Activated naive CD8-positive, alpha-beta T cell treated with anti-CD3 and anti-CD28 coated beads, Interleukin-2, amount 50 U/mL, for 16 hours (primary cell): Measurements from ENCODE around the gene APBB2.
"Not testable (repeated sequence)": the region's sequence is repeated elsewhere in the genome, so short reads cannot be mapped to it uniquely, and the experiment has no call there.

ENCODE experiments used
- DNase-seq: peaks from one replicate; pipeline ENCODE4 v3.0.0-alpha.2; 2020; ENCODE audit warnings: low read depth, low spot score

Gene APBB2

DNA sequence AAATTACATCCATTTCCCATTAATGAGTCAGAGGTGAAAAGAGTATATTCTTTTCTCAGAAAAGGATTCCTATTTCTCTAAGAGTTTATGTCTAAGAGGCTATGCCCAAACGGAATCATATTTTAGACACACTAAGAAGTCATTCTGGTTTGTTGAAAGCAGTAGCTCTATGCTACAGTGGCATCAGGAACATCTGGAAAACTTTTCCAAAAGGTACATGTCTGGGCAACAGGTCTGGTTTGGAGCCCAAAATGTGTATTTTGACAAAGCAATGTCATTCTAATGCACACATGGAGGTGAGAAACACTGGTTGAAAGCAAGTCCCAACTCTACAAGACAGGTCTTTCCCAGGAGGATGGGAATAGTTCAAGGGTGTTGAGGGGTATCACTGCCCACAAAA lies 56.1 kb downstream of the APBB2 start:
- DNase-seq: no peak

GRCh38 chr4:41157009-41157408 lies 57.3 kb downstream of the APBB2 start:
- DNase-seq: no peak

DNA sequence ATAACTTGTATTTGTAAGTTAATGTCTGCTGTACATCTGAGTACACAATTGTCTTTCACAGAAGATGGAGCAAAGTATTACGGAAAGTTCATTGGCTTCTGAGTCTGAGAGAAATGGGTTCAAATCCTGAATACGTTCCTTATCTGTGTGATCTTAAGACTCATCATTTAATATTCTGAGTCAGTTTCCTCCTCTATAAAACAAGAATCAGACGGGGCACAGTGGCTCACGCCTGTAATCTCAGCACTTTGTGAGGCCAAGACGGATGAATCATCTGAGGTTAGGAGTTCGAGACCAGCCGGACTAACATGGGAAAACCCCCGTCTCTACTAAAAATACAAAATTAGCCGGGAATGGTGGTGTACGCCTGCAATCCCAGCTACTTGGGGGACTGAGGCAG lies 57.8 kb downstream of the APBB2 start:
- DNase-seq: no peak

DNA sequence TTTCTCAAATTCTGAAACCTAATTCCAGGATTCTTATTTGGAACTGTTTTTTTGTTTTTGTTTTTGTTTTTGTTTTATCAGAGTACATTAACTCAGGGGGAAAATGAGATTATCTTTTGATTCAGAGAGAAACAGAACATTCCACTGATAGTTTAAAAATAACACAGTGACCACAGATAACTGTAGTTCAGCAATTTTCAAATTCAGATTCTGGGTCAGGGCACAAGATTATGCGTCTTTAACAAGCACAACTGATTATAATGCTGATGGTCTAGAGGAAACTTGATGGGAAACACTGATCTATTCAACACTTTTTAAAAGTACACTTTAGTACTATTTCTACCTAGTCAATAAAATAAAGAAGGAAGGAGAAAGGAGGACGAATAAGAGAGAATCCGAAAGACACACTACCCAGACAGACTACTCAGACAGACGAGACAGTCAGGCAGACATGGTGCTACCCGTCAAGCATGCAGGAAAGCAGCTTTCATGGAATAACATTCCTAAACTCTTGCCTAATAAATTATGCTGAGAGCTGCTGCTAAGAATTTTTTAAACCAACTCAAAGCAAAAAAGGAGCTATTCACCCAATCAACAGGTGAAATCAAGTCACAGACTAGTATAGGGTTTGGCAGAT lies 59.0 kb downstream of the APBB2 start:
- DNase-seq: no peak

DNA sequence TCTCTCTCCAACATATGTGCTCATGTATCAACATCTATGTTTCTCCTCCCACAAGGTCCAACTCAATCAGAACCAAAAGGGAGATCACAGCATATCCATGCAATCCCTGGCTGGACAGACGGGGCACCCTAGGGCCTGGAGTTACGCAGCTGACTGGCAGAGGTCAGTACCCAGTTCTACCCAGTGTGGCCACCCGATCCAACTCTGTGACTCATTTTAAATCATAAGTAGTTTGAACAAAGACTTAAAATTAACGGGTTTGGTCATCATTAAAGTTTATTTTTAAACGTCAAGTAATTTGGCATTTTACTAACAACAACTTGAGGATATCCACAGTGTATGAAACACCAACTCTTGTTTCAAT lies 59.5 kb downstream of the APBB2 start:
- DNase-seq: no peak

- no peak for DNase-seq
These were observed 60.1 kb downstream of the APBB2 start for GRCh38 chr4:41154010-41154813.

- no peak for DNase-seq
These were observed 63.9 kb downstream of the APBB2 start for GRCh38 chr4:41150401-41150800.

DNA sequence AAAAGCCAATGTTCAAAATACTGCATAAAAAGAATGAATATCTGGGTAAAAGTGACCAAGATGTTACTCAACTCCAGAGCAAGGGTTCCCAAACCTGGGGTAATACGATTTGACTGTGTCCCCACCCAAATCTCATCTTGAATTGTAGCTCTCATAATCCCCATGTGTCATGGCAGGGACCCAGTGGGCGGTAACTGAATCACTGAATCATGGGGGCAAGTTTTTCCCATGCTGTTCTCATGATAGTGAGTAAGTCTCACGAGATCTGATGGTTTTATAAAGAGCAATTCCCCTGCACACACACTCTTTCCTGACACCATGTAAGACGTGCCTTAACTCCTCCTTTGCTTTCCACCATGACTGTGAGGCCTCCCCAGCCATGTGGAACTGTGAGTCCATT lies 64.8 kb downstream of the APBB2 start:
- not testable (repeated sequence) for DNase-seq

DNA sequence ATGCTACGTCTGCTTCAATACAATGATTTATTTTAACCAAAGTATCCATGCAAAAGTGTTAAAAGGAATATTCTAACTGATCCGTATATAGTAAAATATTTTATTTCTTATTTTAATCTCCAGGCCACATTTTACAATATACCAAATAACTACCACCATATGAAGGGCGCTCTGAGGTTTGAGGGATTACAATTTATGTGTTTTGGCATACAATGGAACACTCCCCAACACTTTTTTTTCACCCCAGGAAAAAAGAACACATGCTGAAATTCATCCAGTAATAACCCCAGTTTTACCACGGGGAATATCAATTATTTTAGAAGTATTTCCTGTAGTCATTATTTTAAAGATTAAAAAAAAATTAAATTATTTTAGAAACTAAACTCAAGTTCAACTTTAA lies 65.4 kb downstream of the APBB2 start:
- no peak for DNase-seq

DNA sequence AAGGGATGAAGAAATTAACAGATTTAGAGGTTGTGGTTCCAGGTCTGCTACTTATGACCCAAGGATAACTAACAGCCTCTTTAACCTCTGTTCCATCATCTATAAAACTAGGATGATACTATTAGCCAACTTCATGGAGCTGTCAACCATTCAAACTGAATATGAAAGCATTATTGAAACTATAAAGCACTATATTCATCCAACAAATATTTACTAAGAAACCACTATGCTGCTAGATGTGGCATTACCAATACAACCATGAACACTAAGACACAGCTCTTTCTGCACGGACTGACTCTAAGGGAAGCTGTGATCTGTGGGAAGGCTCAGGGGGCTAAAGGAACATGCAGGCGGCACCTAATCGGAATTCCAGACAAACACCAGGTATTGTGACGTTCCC lies 66.0 kb downstream of the APBB2 start:
- no peak for DNase-seq

DNA sequence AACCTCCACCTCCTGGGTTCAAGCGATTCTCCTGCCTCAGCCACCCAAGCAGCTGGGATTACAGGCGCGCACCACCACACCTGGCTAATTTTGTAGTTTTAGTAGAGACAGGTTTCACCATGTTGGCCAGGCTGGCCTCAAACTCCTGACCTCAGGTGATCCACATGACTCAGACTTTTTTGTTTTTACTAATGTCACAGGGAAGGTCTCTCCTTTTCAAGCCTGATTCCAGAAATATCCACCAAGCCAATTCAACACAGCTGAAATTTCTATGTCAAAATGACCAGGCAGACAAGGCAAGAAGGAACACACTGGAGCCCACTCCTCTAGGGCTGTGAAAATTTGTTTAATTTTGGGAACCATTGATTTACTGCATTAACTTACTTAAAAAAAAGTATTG lies 66.8 kb downstream of the APBB2 start:
- DNase-seq: not testable (repeated sequence)

- DNase-seq: no peak
These were observed 67.4 kb downstream of the APBB2 start for GRCh38 chr4:41146716-41147506.

GRCh38 chr4:41146196-41146595 lies 68.1 kb downstream of the APBB2 start:
- no peak for DNase-seq

GRCh38 chr4:41145571-41146078 lies 68.7 kb downstream of the APBB2 start:
- DNase-seq: no peak

DNA sequence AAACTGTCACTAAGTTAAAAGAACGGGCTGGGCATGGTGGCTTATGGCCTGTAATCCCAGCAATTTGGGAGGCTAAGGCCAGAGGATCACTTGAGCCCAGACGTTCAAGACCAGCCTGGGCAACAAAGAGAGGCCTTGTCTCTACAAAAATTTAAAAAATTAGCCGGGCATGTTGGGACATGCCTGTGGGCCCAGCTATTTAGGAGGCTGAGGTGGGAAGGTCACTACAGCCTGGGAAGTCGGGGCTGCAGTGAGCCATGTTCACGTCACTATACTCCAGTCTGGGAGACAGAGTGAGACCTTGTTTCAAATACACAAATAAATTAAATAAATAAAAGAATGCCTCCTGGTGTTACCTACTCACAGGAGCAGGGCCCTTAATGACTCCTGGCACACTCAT lies 69.5 kb downstream of the APBB2 start:
- no peak for DNase-seq

GRCh38 chr4:41144040-41144379 lies 70.3 kb downstream of the APBB2 start:
- DNase-seq: no peak

DNA sequence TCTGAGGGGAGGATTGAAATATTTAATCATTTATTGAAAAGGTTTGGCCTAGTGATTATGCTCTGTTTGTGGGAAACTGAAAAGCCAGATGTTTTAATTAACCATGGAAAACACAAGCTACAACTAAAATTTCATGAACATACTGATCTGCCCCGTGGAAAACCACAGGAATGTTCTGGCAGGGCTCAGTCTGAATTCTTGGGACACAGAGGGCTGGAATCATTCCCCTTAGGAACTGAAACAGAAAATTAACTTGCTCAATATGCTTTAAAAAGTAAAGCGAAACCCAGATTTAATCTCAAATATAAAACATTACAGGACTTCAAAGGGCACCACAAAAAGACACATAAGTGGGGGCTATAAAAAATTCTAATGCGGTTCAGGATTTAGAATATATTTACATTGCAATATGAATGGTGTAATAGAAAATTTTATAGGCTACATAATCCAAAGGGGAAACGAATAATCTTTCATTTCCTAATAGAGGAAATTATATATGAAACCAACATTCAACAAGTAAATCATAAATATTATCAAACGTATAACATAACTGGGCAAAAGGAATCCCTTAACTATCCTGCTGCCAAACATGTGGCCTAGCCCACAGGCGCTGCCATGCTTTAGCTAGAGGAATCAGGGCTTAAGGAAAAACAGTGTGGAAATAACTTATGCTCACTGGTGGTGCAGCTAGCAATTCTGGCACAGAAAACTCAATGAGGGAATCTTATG lies 70.9 kb downstream of the APBB2 start:
- no peak for DNase-seq

DNA sequence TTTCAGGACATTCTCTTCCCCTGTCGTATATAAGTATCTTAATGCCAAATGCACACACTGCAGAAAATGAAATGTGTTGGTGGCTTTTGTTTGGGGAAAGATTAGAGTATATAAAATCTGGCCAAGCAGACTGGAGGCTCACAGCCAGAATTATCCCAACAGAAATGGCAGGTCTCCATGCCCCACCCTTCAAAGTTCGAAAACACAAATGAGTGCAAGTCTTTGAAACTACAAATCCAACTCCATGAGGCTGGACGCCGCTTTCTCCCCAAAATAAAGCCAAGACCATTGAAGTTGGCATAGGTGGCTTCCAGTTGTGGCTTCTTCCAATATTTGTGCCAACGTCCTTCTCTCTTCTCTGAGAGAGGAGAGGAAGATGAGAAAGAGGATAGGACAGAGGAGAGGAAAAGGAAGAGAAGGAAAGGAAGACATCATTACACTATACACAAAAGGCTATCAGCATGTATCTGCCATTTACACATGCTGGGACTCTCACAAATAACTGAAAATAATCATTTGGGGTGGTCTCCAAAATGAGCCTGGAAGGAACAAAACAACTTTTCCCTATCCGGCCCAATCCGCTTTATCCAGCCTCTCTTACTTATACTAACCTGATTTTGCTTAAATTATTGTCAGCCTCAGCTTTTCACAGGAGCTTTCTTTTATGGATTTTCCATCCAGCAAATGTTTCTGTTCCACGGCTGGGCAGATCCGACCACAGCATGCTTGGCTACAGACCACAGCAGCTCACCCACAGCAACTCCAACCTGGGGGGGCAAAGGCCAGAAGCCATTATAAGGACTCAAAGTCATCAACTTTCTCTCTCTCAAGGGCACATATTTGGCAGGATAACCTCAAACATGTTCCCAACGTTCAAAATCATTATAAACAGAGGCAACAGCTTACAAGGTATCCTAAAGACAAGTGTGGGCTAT lies 71.7 kb downstream of the APBB2 start:
- DNase-seq: no peak

- no peak for DNase-seq
These were observed 72.4 kb downstream of the APBB2 start for GRCh38 chr4:41141900-41142299.

GRCh38 chr4:41140410-41140809 lies 73.9 kb downstream of the APBB2 start:
- no peak for DNase-seq

DNA sequence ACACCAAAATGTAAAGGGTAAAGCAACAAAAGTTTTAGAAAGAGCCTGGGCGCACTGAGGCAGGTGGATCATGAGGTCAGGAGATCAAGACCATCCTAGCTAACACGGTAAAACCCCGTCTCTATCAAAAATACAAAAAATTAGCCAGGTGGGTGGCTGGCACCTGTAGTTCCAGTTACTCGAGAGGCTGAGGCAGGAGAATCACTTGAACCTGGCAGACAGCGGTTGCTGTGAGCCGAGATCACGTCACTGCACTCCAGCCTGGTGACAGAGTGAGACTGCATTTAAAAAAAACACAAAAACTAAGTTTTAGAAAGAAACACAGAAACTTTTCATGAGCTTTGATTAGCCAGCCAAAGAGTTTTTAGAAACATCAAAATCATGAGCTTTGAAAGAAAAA lies 76.5 kb downstream of the APBB2 start:
- no peak for DNase-seq
